Heart left ventricle (tissue), 16 donors: ENCODE data around the gene NCEH1. TPM values are rescaled to one million over a fixed set of nuclear protein-coding genes. Genes with fewer than 3 reads are reported as not detected.

Experiments used
- ATAC-seq, 4 donors: fragments of 200-7000 bp; cut with Tn5 transposase; one replicate each; pipeline ENCODE4 v1.9.1; 2020 to 2022; ENCODE audit warnings: moderate library complexity in 4 of 4, mild to moderate bottlenecking in 3 of 4, moderate number of reproducible peaks in 1 of 4
- DNase-seq, 5 donors: peaks; one replicate each; pipeline ENCODE4 v3.0.0-alpha.2; 2020
- H3K27ac ChIP-seq, 12 donors: fragments of 200-600 bp; sonication (generic) in 4 of 12; one replicate each; pipeline versions ENCODE4 v1.5.0 to v1.8.0; 2016 to 2022; ENCODE audit warnings: mild to moderate bottlenecking in 2 of 12
- H3K27me3 ChIP-seq, 9 donors: fragments of 200-600 bp; sonication (generic) in 2 of 9; one replicate each; pipeline versions ENCODE4 v1.5.1 to v1.8.0; 2016 to 2022; ENCODE audit warnings: mild to moderate bottlenecking in 3 of 9
- H3K36me3 ChIP-seq, 9 donors: fragments of 200-600 bp; sonication (generic) in 2 of 9; one replicate each; pipeline versions ENCODE4 v1.5.0 to v1.8.0; 2018 to 2022; ENCODE audit warnings: mild to moderate bottlenecking in 2 of 9
- H3K4me1 ChIP-seq, 12 donors: fragments of 200-600 bp; sonication (generic) in 4 of 12; one replicate each; pipeline versions ENCODE4 v1.5.0 to v1.8.0; 2016 to 2022; ENCODE audit warnings: mild to moderate bottlenecking in 3 of 12
- H3K4me3 ChIP-seq, 12 donors: fragments of 200-600 bp; sonication (generic) in 4 of 12; one replicate each; pipeline versions ENCODE4 v1.5.0 to v1.8.0; 2017 to 2022; ENCODE audit warnings: mild to moderate bottlenecking in 9 of 12, moderate library complexity in 4 of 12
- H3K9me3 ChIP-seq, 12 donors: fragments of 200-600 bp; sonication (generic) in 4 of 12; one replicate each; pipeline versions ENCODE4 v1.5.0 to v1.8.0; 2016 to 2022; ENCODE audit warnings: mild to moderate bottlenecking in 1 of 12
- POLR2A ChIP-seq, 2 donors: fragments of 450-650 bp; IDR thresholded peaks; one replicate each; pipeline ENCODE4 v1.6.1; 2017; ENCODE audit warnings: antibody characterized with exemption in 2 of 2, mild to moderate bottlenecking in 2 of 2, moderate library complexity in 2 of 2
- WGBS, 4 donors: extraction: QIAGEN DNeasy Blood & Tissue Kit in 2 of 4; methylation state at CpG; one replicate each; pipeline versions ENCODE4 v1.1.5 to v1.1.7; 2013 to 2018; 5-methylcytosine and 5-hydroxymethylcytosine counted together
- intact Hi-C, 10 donors: fragments of 100-400 bp; cut with DNase I; formaldehyde crosslinking; loops; one replicate each; pipeline versions ENCODE4 v1.11.1 to v1.14.2; 2022
- polyA plus RNA-seq, 2 donors: library from polyadenylated mRNA; stranded (reverse); fragments of 200-250 nt; gene quantifications; one replicate each; pipeline ENCODE4 v1.2.3, GENCODE V29; 2013
- total RNA-seq, 9 donors: library from RNA; depleted of rRNA in 2 of 9; stranded (reverse); fragments of >200 nt in 2 of 9; fragmentation: NEBNext Ultra II Directional in 3 of 9; extraction: Animal tissue kit (Norgen Biotek cat#: 25700) in 3 of 9; gene quantifications; one replicate each; pipeline versions ENCODE4 v1.1.0 to v1.2.4, GENCODE V29; 2016 to 2023
- TF ChIP-seq, protein P1 (sequence below), 12 donors: fragments of 200-600 bp; sonication (generic) in 4 of 12; IDR thresholded peaks; one replicate each; pipeline versions ENCODE4 v1.5.0 to v1.8.0; 2018 to 2022; ENCODE audit warnings: antibody characterized with exemption in 12 of 12, mild to moderate bottlenecking in 5 of 12
- donor health status: ischemic (EF 13 %, LVEDD 7.1; RV severe dilation, severe dysfunction).
- donor health status: healthy with polysubstance abuse.
- donor health status: DM: no; HTN: yes; CAD: no.
- donor health status: DM: no; HTN: no; CAD: no.
- donor health status: ischemic (EF 25% LVEDD 6.9; RV normal size, moderate dysfunction).
- donor health status: ischemic (EF 25% LVEDD 5.7; RV mildly dilated, moderate dysfunction).
- donor health status: healthy.
- donor health status: DM: yes; HTN: yes; CAD: no.
- donor health status: ischemic (EF 35%, LVEDD 5.7; RV mildly dilated, moderate dysfunction).
- donor health status: nonischemic (EF 11% LVEDD 7.7; RV severe dilation, severe dysfunction).
- donor health status: DM: yes; HTN: yes; CAD: no.
- donor health status: PGD.
- donor health status: ischemic (EF 29% LVEDD 5.4; RV normal size, mild dysfunction).
- donor health status: nonischemic (EF 23%, LVEDD 6.1; RV moderate dilation, normal function).

Gene NCEH1
- total and polyA plus RNA-seq, 11 donors = 10.9 to 72.7 (median 50.1) TPM

DNA sequence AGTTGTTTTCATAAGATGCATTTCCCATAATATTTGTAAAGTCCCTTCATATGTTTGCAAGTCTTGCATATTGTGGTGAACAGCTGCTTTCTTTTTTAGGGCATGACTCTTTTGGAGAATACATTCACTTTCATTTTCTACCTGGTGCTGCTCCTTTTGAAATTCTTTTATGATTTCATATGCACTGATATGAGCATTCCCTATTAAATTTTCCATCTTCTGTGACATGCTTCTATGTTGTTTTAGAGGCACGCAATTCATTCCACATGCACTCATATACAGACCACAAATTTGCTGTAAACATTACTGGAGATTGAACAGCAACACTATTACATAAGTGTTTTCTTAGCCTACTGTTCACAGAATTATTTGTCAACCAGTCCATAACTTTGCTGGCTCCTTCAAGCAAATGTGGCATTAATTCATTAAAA, 94.8 kb downstream of the NCEH1 start:
- H3K9me3 ChIP-seq = peaks cover 0 to 6% (median 0%) of the 10 kb centered on the region in 12 donors
- peak overlapping the region in 1 of 12 donors; percentile 12 for H3K4me3 ChIP-seq
- intact Hi-C loops = no loop called here
- 66 to 81% (median 73%) methylated on average over 1 of the region's 1 CpG for WGBS, 4 donors
- DNase-seq = no peak
- no peaks in the 10 kb centered on the region for H3K36me3 ChIP-seq
- no peak for ATAC-seq
- no peak for TF ChIP-seq POLR2A (IDR thresholded peaks at IDR 0.05)
- TF ChIP-seq, protein P1, sequence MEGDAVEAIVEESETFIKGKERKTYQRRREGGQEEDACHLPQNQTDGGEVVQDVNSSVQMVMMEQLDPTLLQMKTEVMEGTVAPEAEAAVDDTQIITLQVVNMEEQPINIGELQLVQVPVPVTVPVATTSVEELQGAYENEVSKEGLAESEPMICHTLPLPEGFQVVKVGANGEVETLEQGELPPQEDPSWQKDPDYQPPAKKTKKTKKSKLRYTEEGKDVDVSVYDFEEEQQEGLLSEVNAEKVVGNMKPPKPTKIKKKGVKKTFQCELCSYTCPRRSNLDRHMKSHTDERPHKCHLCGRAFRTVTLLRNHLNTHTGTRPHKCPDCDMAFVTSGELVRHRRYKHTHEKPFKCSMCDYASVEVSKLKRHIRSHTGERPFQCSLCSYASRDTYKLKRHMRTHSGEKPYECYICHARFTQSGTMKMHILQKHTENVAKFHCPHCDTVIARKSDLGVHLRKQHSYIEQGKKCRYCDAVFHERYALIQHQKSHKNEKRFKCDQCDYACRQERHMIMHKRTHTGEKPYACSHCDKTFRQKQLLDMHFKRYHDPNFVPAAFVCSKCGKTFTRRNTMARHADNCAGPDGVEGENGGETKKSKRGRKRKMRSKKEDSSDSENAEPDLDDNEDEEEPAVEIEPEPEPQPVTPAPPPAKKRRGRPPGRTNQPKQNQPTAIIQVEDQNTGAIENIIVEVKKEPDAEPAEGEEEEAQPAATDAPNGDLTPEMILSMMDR (IDR thresholded peaks at IDR 0.05) = no peak
- peak overlapping the region in 1 of 12 donors; percentile 71 for H3K27ac ChIP-seq
- H3K4me1 ChIP-seq = peaks cover 0 to 24% (median 0%) of the 10 kb centered on the region in 12 donors
- no peaks in the 10 kb centered on the region for H3K27me3 ChIP-seq

DNA sequence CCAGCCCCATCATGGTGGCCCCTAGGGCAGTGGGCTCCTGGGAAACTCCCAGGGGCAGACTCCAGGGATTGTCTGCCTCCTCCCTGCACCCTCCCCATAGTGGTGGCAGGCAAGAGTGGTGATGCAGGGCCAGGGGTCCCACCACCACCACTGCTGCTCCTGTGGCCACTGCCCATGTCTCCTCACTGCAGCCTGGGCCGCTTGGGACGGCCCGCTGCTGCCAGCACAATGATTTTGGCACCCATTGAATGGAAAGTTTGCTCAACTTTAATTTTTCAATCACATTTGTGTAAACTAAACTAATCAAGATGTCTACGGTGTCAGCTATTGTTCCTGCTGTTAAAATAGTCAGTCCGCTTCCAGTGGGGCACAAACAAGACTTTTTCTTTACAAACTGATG, 95.6 kb downstream of the NCEH1 start:
- DNase-seq (no peak), ATAC-seq (peak in 2 of 4 donors; percentile 20 to 29)
- intact Hi-C loops = no loop called here
- H3K27me3 ChIP-seq = no peaks in the 10 kb centered on the region
- H3K36me3 ChIP-seq = no peaks in the 10 kb centered on the region
- H3K4me3 ChIP-seq = no peak overlapping the region
- H3K4me1 ChIP-seq = peaks cover 0 to 24% (median 0%) of the 10 kb centered on the region in 12 donors
- peak overlapping the region in 1 of 12 donors; percentile 71 for H3K27ac ChIP-seq
- 79 to 87% (median 82%) methylated on average over 5 of the region's 5 CpGs for WGBS, 4 donors
- H3K9me3 ChIP-seq = peaks cover 0 to 9% (median 0%) of the 10 kb centered on the region in 12 donors
- TF ChIP-seq, protein P1 (IDR thresholded peaks at IDR 0.05) = no peak
- TF ChIP-seq POLR2A (IDR thresholded peaks at IDR 0.05) = no peak

DNA sequence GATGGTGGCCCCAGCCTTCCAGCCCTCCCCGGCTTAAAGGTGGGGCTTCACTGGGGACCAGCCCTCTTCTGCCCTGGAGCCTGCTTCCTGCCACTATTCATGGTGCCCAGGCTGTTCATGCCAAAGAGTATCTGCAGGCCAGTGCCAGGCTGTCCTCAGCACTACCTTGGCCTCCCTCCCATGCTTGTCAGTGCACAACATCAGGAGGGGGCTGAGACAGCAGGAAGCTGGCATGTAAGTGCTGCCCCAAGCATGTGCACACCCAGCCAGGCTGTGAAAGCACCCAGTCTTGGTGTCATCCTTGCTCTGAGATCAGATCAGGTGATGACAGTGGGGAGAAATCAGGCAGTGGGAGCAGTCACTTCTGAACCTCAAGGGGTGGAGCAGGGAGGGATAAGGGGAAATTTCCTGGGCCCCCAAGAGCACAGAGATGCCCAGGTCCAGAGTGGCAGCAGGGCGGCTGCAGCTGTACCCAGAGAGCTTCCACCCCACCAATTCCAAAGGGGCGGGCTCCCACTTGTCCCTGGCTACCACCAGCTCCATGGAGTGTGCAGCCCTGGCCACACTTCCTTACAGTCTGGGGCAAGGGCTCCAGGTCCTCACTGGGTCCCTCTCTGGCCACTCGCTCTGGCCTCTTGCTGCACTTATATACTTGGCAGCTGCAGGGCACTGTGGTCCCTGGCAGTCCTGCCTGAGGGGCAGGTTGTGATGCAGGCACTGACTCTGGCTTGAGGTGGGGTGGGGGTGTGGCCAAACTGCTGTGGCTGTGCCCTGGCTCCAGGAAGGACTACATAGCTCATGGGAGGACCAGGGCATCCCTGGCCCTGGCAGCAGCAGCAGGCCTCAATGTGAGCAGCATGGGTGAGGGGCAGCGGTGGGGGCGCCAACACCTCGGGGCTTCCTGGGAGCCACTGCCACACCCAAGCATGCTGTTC, 96.3 kb downstream of the NCEH1 start:
- no peak overlapping the region for H3K4me3 ChIP-seq
- no peak for TF ChIP-seq POLR2A (IDR thresholded peaks at IDR 0.05)
- TF ChIP-seq, protein P1 (IDR thresholded peaks at IDR 0.05) = no peak
- no peaks in the 10 kb centered on the region for H3K27me3 ChIP-seq
- intact Hi-C loops = no loop called here
- H3K27ac ChIP-seq = peak overlapping the region in 1 of 12 donors; percentile 71
- WGBS, 4 donors = 85 to 100% (median 97%) methylated on average over 5 to 7 of the region's 7 CpGs
- peaks cover 0 to 24% (median 0%) of the 10 kb centered on the region in 12 donors for H3K4me1 ChIP-seq
- H3K9me3 ChIP-seq = peaks cover 0 to 9% (median 0%) of the 10 kb centered on the region in 12 donors
- no peaks in the 10 kb centered on the region for H3K36me3 ChIP-seq
- DNase-seq (no peak), ATAC-seq (peak; percentile 42 to 79 (median 64))

DNA sequence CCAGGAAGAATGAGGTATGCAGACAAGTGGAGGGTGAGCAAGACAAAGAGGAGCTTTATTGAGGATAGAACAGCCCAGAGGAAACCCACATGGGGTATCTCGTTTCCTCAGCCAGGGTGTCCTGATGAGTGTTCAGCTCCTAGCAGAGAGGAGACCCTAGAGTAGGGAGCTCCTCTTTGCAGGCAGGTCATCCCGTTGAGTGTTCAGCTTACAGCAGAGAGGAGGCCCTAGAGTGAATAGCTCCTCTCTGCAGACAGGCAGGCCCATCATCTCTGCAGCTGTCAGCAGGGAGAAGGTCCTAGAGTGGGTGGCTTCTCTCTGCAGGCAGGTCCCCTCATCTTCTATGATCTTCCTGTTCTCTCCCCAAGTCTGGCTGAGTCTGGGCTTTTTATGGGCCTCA, 97.0 kb downstream of the NCEH1 start:
- intact Hi-C loops = no loop called here
- no peak for TF ChIP-seq POLR2A (IDR thresholded peaks at IDR 0.05)
- WGBS, 4 donors = 90 to 100% (median 95%) methylated on average over 2 of the region's 2 CpGs
- H3K27ac ChIP-seq = no peak overlapping the region
- no peaks in the 10 kb centered on the region for H3K27me3 ChIP-seq
- peaks cover 0 to 9% (median 0%) of the 10 kb centered on the region in 12 donors for H3K9me3 ChIP-seq
- no peaks in the 10 kb centered on the region for H3K36me3 ChIP-seq
- DNase-seq = no peak
- H3K4me3 ChIP-seq = no peak overlapping the region
- ATAC-seq = no peak
- H3K4me1 ChIP-seq = peaks cover 0 to 25% (median 0%) of the 10 kb centered on the region in 12 donors
